Fibroblast of peridontal ligament (primary cell): ENCODE results near the gene ACTR2.
"Not testable (repeated sequence)": the region's sequence is repeated elsewhere in the genome, so short reads cannot be mapped to it uniquely, and the experiment has no call there.

Experiments used
- DNase-seq: peaks from one replicate; pipeline ENCODE4 v3.0.0-alpha.2; 2010; ENCODE audit errors: extremely low read depth

Gene ACTR2

GRCh38 chr2:65228263-65228750 lies 676 bp downstream of the ACTR2 start:
- peak; percentile 52 for DNase-seq

GRCh38 chr2:65231121-65231520 lies 3.5 kb downstream of the ACTR2 start:
- DNase-seq = peak; percentile 71

GRCh38 chr2:65231892-65232477 lies 4.4 kb downstream of the ACTR2 start:
- peak; percentile 65 for DNase-seq

- peak; percentile 82 for DNase-seq
Measured at GRCh38 chr2:65232636-65233035, 5.0 kb downstream of the ACTR2 start.

GRCh38 chr2:65240657-65241056 lies 13.0 kb downstream of the ACTR2 start:
- DNase-seq = no peak

- DNase-seq = not testable (repeated sequence)
Measured at GRCh38 chr2:65244452-65244851, 16.8 kb downstream of the ACTR2 start.

- DNase-seq = no peak
Measured at GRCh38 chr2:65252640-65253039, 25.0 kb downstream of the ACTR2 start.

GRCh38 chr2:65255356-65255755 lies 27.7 kb downstream of the ACTR2 start:
- DNase-seq = no peak

- DNase-seq = no peak
Measured at GRCh38 chr2:65256054-65256453, 28.4 kb downstream of the ACTR2 start.

- DNase-seq = not testable (repeated sequence)
Measured at GRCh38 chr2:65257866-65258265, 30.2 kb downstream of the ACTR2 start.

- no peak for DNase-seq
Measured at GRCh38 chr2:65261676-65262075, 34.0 kb downstream of the ACTR2 start.

GRCh38 chr2:65263262-65263661 lies 35.6 kb downstream of the ACTR2 start:
- no peak for DNase-seq

GRCh38 chr2:65263986-65264385 lies 36.4 kb downstream of the ACTR2 start:
- DNase-seq = no peak

- peak; percentile 95 for DNase-seq
Measured at GRCh38 chr2:65264821-65265670, 37.4 kb downstream of the ACTR2 start.

GRCh38 chr2:65265671-65266045 lies 38.0 kb downstream of the ACTR2 start:
- no peak for DNase-seq

GRCh38 chr2:65267008-65267407 lies 39.4 kb downstream of the ACTR2 start:
- DNase-seq = no peak

GRCh38 chr2:65268957-65269356 lies 41.3 kb downstream of the ACTR2 start:
- no peak for DNase-seq

- DNase-seq = no peak
Measured at GRCh38 chr2:65273344-65273743, 45.7 kb downstream of the ACTR2 start.

- DNase-seq = no peak
Measured at GRCh38 chr2:65275141-65275915, 47.7 kb downstream of the ACTR2 start.

- DNase-seq = no peak
Measured at GRCh38 chr2:65276609-65277008, 49.0 kb downstream of the ACTR2 start.

- no peak for DNase-seq
Measured at GRCh38 chr2:65277118-65277517, 49.5 kb downstream of the ACTR2 start.

- no peak for DNase-seq
Measured at GRCh38 chr2:65277791-65278483, 50.3 kb downstream of the ACTR2 start.
